Measurements from ENCODE around the gene SSB.
"Not testable (repeated sequence)": the region's sequence is repeated elsewhere in the genome, so short reads cannot be mapped to it uniquely, and the experiment has no call there.

Gene SSB
- total RNA-seq: 92.7 to 225 (median 147) reads per million in 9 experiments

DNA sequence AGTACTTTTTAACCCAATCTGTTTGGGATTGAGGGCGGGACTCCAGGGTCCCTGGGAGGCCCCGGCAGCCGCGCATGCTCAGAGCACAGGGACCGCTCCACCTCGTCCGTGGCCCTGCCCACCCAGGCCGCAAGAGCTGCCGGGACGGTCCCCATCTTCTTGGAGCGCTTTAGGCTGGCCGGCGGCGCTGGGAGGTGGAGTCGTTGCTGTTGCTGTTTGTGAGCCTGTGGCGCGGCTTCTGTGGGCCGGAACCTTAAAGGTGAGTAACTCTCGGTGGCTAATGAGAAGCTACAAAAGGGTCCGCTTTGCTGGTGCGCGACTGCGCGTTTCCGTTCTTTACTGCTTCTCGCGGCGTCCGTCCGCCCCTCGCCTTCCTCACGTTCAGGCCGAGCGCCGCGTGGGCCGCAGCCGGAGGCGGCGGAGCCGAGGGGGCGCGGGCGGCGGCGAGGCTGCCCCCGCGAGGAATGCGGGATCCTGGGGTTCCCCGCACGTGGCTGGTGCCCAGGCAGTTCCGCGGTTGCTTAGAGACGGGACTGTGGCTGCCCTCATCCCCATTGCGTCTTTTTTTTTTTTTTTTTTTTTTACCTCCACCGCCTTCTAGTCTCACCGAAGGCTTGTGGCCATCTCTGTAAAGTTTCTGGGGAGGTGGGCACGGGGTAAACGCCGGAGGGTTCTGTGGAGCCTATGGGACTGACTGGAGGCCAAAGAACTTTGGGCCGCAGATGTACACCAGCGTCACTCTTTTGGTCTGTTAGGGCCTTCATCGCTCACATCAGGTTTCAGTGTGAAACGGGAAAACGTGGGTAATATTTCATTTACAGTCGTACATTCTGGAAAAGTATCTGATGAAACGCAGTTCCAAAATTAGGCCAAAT, at the start of gene SSB:
Gene SSB, plus strand, starts transcription at position 154 of the 875 bp plus-strand sequence. CDS start 2,090 bp downstream, outside the sequence.
- ATAC-seq (replicated peaks) (peak; percentile 90), DNase-seq (peak; percentile 80 to 82 (median 81))
- H3K4me3 Mint-ChIP-seq: peak within 1 kb of the TSS; percentile 88 to 91
- peak within 1 kb of the TSS; percentile 95 to 99 for H3K27ac Mint-ChIP-seq
- H3K36me3 Mint-ChIP-seq (ENCODE audit: insufficient read depth): peaks cover 56% of the 10 kb centered on the region
- peaks cover 10 to 19% of the 10 kb centered on the region in 2 donors for H3K4me1 Mint-ChIP-seq (ENCODE audit: low read depth in 2 of 2)
- H3K27me3 Mint-ChIP-seq: no peaks in the 10 kb centered on the region
- H3K9me3 Mint-ChIP-seq: no peaks in the 10 kb centered on the region

DNA sequence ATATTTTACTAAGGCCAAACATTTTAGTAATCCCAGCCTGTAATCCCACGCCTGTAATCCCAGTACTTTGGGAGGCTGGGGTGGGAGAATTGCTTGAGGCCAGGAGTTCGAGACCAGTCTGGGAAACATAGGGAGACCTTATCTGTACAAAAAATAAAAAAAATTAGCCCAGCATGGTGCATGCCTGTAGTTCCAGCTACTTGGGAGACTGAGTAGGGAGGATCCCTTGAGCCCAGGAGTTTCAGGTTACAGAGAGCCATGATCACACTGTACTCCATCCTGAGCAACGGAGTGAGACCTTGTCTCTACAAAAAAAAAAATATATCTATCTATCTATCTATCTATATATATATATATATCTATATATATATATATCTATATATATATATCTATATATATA, 45.9 kb upstream of the SSB start:
- H3K9me3 Mint-ChIP-seq: no peaks in the 10 kb centered on the region
- peaks cover 0 to 5% of the 10 kb centered on the region in 2 donors for H3K27me3 Mint-ChIP-seq
- DNase-seq: no peak
- H3K4me3 Mint-ChIP-seq: no peak overlapping the region
- ATAC-seq (replicated peaks): no peak
- no peak overlapping the region for H3K27ac Mint-ChIP-seq
- no peaks in the 10 kb centered on the region for H3K36me3 Mint-ChIP-seq (ENCODE audit: insufficient read depth)
- H3K4me1 Mint-ChIP-seq (ENCODE audit: low read depth in 2 of 2): no peaks in the 10 kb centered on the region

DNA sequence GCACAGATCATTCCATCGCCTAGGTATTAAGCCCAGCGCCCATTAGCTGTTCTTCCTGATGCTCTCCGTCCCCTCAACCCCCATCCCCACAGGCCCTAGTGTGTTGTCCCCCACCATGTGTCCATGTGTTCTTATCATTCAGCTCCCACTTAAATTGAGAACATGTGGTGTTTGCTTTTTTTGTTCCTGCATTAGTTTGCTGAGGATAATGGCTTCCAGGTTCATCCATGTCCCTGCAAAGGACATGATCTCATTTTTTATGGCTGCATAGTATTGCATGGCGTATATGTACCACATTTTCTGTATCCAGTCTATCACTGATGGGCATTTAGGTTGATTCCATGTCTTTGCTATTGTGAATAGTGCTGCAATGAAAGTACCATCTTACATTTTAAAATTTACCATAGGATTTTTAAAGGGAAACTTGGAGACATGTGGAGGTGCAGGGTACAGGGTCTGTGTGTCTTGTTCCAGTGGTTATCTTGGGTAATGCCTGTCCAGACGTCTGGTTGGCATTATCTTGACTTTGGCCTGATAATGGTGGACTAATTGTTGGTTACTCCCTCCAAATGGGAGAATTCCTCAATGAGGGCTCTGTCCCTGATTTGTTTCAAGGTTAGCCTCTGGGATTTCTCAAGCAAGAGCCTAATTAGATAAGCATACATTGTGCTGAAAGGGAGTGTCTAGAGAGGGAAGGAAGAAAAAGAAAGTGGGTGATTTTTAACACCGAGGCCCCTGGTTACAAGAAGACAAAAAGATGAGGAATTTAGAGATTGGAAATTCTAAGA, 43.4 kb upstream of the SSB start:
- H3K27ac Mint-ChIP-seq: no peak overlapping the region
- ATAC-seq (replicated peaks) (no peak), DNase-seq (no peak)
- peaks cover 0 to 5% of the 10 kb centered on the region in 2 donors for H3K27me3 Mint-ChIP-seq
- no peaks in the 10 kb centered on the region for H3K4me1 Mint-ChIP-seq (ENCODE audit: low read depth in 2 of 2)
- no peaks in the 10 kb centered on the region for H3K9me3 Mint-ChIP-seq
- H3K4me3 Mint-ChIP-seq: no peak overlapping the region
- H3K36me3 Mint-ChIP-seq (ENCODE audit: insufficient read depth): no peaks in the 10 kb centered on the region

DNA sequence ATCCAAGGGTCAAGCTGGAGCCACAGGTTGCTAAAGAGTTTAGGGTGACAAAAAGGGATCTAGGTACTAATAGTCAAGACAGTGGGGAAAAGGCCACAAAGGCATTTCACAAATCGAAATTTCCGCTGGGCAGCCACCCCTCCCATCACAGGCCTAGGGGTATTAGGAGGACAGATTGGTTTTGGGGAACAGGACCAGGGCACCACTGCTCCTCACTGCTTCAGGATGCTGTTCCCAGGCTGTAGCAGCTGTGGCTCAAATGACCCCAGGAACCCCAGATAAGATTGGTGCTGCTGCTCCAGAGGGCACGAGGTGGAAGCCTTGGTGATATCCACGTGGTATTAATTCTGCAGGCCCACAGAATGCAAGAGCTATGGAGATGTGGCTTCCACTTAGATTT, 42.3 kb upstream of the SSB start:
- Mint-ChIP-seq H3K9me3 (no peaks in the 10 kb centered on the region), H3K36me3 (ENCODE audit: insufficient read depth) (no peaks in the 10 kb centered on the region), H3K27me3 (peaks cover 0 to 5% of the 10 kb centered on the region in 2 donors), H3K27ac (no peak overlapping the region), H3K4me1 (ENCODE audit: low read depth in 2 of 2) (no peaks in the 10 kb centered on the region), H3K4me3 (no peak overlapping the region)
- DNase-seq: no peak
- ATAC-seq (replicated peaks): no peak

- H3K9me3 Mint-ChIP-seq: no peaks in the 10 kb centered on the region
- DNase-seq (no peak), ATAC-seq (replicated peaks) (no peak)
- no peak overlapping the region for H3K27ac Mint-ChIP-seq
- H3K4me1 Mint-ChIP-seq (ENCODE audit: low read depth in 2 of 2): peaks cover 9% of the 10 kb centered on the region in 2 donors
- H3K36me3 Mint-ChIP-seq (ENCODE audit: insufficient read depth): no peaks in the 10 kb centered on the region
- H3K27me3 Mint-ChIP-seq: peaks cover 0 to 5% of the 10 kb centered on the region in 2 donors
- H3K4me3 Mint-ChIP-seq: no peak overlapping the region
Measured at GRCh38 chr2:169757356-169757755, 41.3 kb upstream of the SSB start.

DNA sequence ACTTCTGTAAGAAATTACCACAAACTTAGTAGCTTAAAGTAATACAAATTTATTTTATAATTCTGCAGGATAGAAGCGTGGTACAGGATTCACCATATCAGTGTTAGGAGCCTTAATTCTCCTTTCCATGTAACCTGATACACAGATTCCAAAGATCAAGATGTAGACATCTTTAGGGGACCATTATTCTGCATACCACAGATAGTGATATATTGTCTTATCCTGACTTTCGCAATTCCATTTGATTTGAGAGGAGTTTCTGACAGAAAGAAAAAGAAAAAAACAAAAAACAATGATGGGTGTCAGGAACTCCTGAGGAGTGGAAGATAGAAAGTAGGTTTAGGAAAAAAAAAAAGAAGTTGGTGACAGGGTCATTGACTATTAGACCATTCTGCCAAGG, 40.9 kb upstream of the SSB start:
- Mint-ChIP-seq H3K9me3 (no peaks in the 10 kb centered on the region), H3K27ac (no peak overlapping the region), H3K4me1 (ENCODE audit: low read depth in 2 of 2) (peaks cover 13 to 14% of the 10 kb centered on the region in 2 donors), H3K4me3 (no peak overlapping the region), H3K36me3 (ENCODE audit: insufficient read depth) (no peaks in the 10 kb centered on the region), H3K27me3 (peaks cover 0 to 5% of the 10 kb centered on the region in 2 donors)
- ATAC-seq (replicated peaks): no peak
- no peak for DNase-seq

DNA sequence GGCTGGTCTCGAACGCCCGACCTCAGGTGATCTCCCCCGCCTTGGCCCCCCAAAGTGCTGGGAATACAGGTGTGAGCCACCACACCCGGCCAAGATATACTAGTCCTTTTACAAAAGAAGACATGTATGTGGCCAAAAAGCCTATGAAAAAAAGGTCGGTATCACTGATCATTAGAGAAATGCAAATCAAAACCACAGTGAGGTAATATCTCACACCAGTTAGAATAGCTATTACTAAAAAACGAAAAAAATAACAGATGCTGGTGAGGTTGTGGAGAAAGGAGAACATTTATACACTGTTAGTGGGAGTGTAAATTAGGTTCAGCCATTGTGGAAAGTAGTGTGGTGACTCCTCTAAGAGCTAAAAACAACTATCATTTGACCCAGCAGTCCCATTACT, 38.7 kb upstream of the SSB start:
- H3K4me1 Mint-ChIP-seq (ENCODE audit: low read depth in 2 of 2): peaks cover 14 to 17% of the 10 kb centered on the region in 2 donors
- H3K9me3 Mint-ChIP-seq: no peaks in the 10 kb centered on the region
- no peak for ATAC-seq (replicated peaks)
- H3K36me3 Mint-ChIP-seq (ENCODE audit: insufficient read depth): no peaks in the 10 kb centered on the region
- no peak overlapping the region for H3K27ac Mint-ChIP-seq
- H3K27me3 Mint-ChIP-seq: peaks cover 0 to 5% of the 10 kb centered on the region in 2 donors
- DNase-seq: no peak
- H3K4me3 Mint-ChIP-seq: no peak overlapping the region

DNA sequence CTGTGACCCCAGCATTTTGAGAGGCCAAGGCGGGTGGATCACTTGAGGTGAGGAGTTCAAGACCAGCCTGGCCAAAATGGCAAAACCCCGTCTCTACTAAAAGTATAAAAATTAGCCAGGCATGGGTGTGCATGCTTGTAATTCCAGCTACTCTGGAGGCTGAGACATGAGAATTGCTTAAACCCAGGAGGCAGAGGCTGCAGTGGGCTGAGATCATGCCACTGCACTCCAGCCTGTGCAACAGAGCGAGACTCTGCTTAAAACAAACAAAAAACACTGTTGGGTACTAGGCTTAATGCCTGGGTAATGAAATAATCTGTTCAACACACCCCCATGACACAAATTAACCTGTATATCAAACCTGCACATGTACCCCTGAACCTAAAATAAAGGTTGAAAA, 37.9 kb upstream of the SSB start:
- not testable (repeated sequence) for H3K4me3 Mint-ChIP-seq; H3K27me3 Mint-ChIP-seq; H3K36me3 Mint-ChIP-seq (ENCODE audit: insufficient read depth); ATAC-seq (replicated peaks); DNase-seq; H3K9me3 Mint-ChIP-seq; H3K27ac Mint-ChIP-seq
- peaks cover 14 to 17% of the 10 kb centered on the region in 2 donors for H3K4me1 Mint-ChIP-seq (ENCODE audit: low read depth in 2 of 2)

DNA sequence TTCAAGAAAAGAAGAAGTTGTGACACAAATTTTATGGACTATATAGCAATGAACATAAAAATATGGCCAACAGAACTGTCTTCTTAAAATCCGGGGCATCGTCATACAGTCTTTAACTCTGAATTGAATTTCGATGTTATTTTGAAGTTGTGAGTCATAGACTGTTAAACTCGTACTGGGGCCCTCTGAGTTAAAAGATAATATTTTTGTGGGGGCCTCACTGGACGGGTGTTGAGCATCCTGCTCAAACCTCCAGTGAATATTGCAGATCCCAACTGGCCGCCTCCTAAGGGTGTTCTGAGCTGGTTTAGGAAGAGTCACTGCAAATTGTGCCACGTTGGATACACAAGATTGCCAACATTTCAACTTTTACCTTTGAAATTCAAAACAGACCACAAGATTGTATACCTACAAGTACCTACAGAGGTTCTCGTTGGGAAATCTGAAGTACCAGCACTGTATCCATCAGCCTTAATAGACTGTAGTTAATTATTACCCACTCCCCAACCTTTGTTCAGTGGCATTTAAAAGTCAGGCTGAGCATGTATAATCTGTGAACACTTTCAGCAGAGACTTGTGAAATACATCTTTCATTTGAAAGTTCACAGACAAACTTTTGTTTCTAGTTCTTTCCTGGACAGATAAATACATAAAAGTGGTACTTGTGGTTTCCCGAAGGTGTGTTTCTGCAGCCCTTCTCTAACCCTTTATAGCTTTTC, 37.3 kb upstream of the SSB start:
- peak overlapping the region; percentile 13 to 45 for H3K4me3 Mint-ChIP-seq
- H3K9me3 Mint-ChIP-seq: no peaks in the 10 kb centered on the region
- peaks cover 14 to 17% of the 10 kb centered on the region in 2 donors for H3K4me1 Mint-ChIP-seq (ENCODE audit: low read depth in 2 of 2)
- H3K36me3 Mint-ChIP-seq (ENCODE audit: insufficient read depth): no peaks in the 10 kb centered on the region
- DNase-seq (no peak), ATAC-seq (replicated peaks) (no peak)
- H3K27me3 Mint-ChIP-seq: peaks cover 0 to 5% of the 10 kb centered on the region in 2 donors
- peak overlapping the region; percentile 83 to 89 for H3K27ac Mint-ChIP-seq

- H3K27ac Mint-ChIP-seq: peak overlapping the region; percentile 83 to 89
- peaks cover 0 to 5% of the 10 kb centered on the region in 2 donors for H3K27me3 Mint-ChIP-seq
- DNase-seq (no peak), ATAC-seq (replicated peaks) (peak; percentile 81)
- H3K4me3 Mint-ChIP-seq: peak overlapping the region; percentile 13 to 45
- no peaks in the 10 kb centered on the region for H3K36me3 Mint-ChIP-seq (ENCODE audit: insufficient read depth)
- H3K9me3 Mint-ChIP-seq: no peaks in the 10 kb centered on the region
- H3K4me1 Mint-ChIP-seq (ENCODE audit: low read depth in 2 of 2): peaks cover 14 to 17% of the 10 kb centered on the region in 2 donors
Measured at GRCh38 chr2:169761970-169762292, 36.7 kb upstream of the SSB start.

- H3K27ac Mint-ChIP-seq: no peak overlapping the region
- no peaks in the 10 kb centered on the region for H3K9me3 Mint-ChIP-seq
- H3K36me3 Mint-ChIP-seq (ENCODE audit: insufficient read depth): no peaks in the 10 kb centered on the region
- peaks cover 0 to 4% of the 10 kb centered on the region in 2 donors for H3K27me3 Mint-ChIP-seq
- ATAC-seq (replicated peaks) (no peak), DNase-seq (no peak)
- H3K4me1 Mint-ChIP-seq (ENCODE audit: low read depth in 2 of 2): peaks cover 20 to 23% of the 10 kb centered on the region in 2 donors
- H3K4me3 Mint-ChIP-seq: no peak overlapping the region
Measured at GRCh38 chr2:169765523-169765922, 33.1 kb upstream of the SSB start.

GRCh38 chr2:169767243-169767888, 31.3 kb upstream of the SSB start:
- peaks cover 0 to 4% of the 10 kb centered on the region in 2 donors for H3K27me3 Mint-ChIP-seq
- no peaks in the 10 kb centered on the region for H3K9me3 Mint-ChIP-seq
- ATAC-seq (replicated peaks): peak; percentile 80

More at GRCh38 chr2:169767243-169767888, 31.3 kb upstream of the SSB start:
- peaks cover 11 to 13% of the 10 kb centered on the region in 2 donors for H3K4me1 Mint-ChIP-seq (ENCODE audit: low read depth in 2 of 2)
- H3K27ac Mint-ChIP-seq: peak overlapping the region; percentile 19 to 23
- DNase-seq: peak; percentile 63 to 68 (median 68)
- no peaks in the 10 kb centered on the region for H3K36me3 Mint-ChIP-seq (ENCODE audit: insufficient read depth)
- H3K4me3 Mint-ChIP-seq: peak overlapping the region; percentile 44 to 87
